Measurements from ENCODE around the gene IRF2.
"Not testable (repeated sequence)": the region's sequence is repeated elsewhere in the genome, so short reads cannot be mapped to it uniquely, and the experiment has no call there.

Gene IRF2

DNA sequence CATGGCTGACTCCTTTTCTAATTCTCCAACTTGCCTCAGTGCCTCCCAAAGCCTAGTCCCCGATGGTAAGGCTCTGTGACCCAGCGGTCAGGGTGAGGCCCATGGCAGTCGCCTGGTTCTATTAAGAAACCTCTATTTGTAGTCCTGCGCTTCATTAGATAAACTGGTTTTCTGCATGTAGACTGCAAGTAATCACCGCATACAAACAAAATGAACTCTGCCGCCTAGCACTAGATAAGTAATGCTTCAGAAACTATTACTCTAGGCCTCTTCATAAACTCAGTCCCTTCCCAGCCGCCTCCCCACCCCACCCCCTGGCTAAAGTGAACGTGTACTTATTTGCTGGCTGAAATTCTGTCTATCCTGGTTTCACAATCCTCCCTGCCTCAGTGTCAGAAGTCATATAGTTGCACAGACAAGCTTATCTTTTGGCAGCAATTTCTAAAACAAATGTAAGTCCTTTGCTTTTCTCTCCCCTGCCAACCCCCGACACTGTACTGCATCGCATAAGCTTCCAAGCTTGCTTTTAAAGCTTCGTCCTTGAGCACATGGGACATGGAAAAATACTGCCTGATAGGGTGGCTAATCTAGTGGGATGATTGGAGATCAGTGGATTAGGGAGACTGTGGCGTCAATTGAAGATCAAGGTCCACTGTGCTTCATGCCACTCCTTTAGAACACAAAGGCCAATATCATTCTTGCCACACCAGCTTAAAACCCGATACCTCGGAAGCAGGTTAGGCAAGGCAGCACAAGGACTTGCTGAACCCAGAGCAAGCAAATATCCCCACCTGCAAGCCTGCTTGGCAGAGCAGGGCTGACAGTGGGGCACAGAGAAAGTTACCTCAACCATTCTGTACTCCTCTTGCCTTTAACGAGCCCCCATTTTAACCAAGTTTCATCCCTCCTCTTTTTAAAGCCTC, 125.8 kb downstream of the IRF2 start:
- DNase-seq (ENCODE audit: low read depth in 2 of 2, low spot score in 1 of 2) = no peak

DNA sequence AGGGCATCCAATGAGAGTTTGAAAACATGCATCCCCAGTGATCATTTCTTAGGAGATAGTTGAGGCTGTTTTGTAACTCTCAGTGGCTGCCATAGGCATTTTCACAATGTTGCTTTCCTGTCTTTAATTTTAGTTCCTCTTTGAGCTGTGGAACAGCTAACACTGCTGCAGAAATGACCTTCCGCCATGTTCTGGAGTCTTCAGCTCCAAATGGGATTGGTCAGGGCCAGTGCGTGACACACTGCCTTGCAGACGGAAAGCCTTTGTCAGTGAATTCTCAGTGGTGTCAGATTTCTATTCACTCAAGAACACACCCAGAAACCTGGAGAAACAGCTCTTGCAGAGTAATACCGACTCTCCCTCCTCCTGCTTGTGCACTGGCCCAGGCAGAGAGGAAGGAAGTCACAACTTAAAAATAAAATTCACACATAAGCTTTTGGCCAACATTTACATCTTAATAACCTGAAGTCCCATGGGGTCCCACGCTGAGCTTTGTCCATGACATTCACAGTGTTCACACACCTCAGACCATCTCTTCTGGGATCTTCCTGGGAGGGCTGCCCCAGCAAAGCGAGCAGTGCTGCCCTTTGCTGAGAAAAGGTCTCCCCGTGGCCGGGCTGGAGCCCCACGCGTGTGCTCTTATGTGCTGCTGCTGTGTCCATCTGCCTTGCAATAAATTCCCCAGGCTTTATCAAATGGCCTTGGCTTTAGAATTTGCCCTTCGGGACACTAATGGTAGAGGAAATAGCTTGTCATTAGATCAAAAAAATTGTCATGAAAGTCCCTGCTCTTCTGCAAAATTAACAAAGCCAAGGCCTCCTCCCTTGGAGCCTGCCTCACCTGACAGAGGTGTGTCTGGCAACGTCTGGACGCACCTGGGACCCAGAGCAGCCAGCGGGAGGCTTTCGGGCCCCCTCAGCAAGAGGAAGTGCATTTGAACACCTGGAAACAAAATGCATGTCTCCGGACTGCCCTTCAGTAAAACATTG, 126.8 kb downstream of the IRF2 start:
- no peak for DNase-seq (ENCODE audit: low read depth in 2 of 2, low spot score in 1 of 2)

DNA sequence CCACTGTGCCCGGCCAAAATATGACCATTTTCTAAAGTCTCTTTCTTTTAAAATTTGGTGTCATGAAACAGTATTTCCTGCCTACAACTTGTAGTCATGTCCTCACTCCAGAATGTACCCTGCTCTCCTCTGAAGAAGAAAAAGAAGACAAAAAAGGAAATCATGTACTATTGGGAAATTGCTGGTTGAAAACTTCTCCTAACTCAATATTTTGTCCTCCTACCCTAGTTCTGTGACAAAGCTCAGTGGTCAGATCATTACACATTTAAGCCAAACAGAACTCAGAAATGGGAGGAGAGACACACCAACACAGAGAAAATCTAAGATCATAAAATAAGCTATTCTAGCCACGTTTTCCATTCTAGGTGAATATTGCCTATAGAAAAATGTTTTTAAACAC, 127.7 kb downstream of the IRF2 start:
- DNase-seq (ENCODE audit: low read depth in 2 of 2, low spot score in 1 of 2) = no peak

DNA sequence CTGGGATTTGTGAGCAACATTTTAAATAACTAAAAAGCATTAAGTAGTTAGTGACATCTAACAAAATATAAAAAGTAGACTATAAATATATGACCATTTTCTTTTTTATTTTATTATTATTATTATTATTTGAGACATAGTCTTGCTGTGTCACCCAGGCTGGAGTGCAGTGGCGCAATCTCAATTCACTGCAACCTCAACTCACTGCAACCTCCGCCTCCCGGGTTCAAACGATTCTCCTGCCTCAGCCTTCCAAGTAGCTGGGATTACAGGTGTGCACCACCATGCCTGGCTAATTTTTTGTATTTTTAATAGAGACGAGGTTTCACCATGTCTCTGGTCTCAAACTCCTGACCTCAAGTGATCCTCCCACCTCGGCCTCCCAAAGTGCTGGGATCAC, 128.1 kb downstream of the IRF2 start:
- not testable (repeated sequence) for DNase-seq (ENCODE audit: low read depth in 2 of 2, low spot score in 1 of 2)

DNA sequence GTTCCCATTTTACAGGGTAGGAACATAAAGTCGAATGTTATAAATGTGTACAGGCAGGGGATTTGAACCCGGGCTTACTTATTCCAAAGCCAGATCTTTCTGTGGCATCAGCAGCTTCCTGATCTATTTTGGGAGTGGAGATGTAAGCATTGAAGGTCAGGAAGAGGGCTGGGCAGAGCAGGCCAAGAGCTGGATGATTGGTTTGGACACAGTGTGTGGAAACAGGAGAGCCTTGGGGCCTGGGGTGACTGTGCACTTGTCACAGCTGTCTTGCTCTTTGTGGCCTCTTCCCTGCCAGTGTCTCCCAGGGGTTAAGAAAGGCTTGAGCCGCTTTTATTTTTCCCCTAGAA, 128.8 kb downstream of the IRF2 start:
- no peak for DNase-seq (ENCODE audit: low read depth in 2 of 2, low spot score in 1 of 2)

DNA sequence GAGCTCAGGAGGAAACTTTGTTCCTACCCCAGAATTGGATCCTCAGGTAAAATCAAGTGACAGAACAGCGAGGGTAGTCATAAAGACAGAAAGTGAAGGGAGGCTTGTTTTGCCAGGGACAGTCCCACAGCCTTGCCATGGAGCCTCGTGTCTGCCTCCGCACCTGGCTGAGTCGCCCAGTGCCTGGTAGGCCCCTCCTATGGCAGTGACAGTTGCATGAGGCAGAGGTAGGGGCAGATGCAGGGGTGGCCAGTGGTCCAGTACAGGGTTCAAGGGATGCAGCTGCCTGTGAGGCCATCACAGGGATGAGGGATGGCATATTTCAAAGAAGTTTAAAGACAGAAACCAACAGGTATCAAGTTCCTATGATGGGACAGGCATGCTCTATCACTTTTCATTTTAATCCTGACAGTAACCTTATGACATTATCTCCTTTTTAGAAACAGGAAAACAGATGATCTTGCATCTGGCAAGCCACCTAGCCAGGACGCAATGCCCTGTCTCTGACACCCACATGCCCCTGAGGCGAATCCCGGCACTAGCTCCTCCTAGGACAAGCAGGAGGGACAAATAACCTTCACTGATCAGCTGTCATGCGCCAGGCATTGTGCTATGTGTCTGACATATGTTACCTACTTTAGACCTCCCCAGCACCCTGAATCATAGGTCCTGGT, 129.3 kb downstream of the IRF2 start:
- no peak for DNase-seq (ENCODE audit: low read depth in 2 of 2, low spot score in 1 of 2)

DNA sequence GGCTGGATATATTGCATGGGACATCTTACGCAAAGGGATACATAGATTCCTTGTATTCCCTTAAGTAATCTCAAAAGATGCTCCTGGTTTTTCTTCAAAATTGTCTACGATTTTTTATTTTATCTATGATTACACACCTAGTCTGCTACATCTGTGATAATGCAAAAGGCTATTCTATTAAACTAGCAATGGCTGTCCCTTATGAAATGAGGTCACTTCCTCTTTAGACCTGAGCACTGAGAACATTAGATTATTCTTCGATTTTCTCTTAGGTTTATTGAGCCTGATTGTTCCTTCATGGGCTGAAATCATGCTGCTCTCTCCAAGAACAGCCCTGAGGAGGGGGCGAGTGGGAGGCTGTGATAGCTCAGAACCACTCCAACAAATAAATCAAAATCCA, 129.9 kb downstream of the IRF2 start:
- no peak for DNase-seq (ENCODE audit: low read depth in 2 of 2, low spot score in 1 of 2)

DNA sequence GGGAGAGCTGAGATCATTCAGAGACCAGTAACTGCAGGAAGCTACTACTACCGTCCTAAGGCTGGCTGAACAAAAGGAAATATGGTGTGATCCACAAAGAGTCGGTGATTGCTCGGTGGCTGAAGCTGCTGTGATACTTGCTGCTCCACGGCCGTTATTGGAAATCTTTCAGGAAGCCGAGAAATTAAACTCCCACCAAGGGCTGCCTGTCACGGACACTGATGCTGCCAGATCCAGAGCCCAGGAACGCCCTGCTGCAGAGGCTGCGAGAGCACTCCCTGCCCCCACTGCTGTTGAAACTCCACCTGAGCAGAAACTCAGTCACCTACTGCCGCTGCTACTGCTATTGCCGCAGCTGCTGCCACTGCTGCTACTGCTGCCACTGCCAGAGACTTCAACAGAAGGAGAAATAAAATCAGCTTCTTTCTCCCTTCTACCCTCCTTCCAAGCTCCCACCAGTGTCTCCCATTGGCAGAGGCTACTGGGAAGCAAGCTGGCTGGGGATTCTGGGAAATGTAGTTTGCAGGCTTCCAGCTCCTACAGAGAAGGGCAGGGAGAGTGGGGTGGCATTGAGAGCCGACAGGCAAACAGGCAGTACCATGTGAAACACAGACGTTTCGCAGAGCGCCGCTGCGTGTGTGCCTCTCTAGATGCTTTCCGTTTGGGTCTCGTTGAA, 130.7 kb downstream of the IRF2 start:
- DNase-seq (ENCODE audit: low read depth in 2 of 2, low spot score in 1 of 2) = no peak

DNA sequence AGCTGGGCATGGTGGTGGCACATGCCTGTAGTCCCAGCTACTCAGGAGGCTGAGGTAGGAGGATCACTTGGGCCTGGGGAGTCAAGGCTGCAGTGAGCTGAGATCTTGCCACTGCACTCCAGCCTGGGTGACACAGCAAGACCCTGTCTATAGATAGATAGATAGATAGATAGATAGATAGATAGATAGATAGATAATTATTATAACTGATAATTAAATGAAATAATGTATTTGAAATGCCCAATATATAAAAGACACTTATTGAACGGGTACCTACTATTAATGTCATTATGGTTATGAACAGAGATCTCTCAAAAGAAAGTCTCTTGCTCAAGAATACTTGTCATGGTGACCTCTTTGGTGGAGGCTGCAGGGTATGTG, 131.5 kb downstream of the IRF2 start:
- DNase-seq (ENCODE audit: low read depth in 2 of 2, low spot score in 1 of 2) = not testable (repeated sequence)

DNA sequence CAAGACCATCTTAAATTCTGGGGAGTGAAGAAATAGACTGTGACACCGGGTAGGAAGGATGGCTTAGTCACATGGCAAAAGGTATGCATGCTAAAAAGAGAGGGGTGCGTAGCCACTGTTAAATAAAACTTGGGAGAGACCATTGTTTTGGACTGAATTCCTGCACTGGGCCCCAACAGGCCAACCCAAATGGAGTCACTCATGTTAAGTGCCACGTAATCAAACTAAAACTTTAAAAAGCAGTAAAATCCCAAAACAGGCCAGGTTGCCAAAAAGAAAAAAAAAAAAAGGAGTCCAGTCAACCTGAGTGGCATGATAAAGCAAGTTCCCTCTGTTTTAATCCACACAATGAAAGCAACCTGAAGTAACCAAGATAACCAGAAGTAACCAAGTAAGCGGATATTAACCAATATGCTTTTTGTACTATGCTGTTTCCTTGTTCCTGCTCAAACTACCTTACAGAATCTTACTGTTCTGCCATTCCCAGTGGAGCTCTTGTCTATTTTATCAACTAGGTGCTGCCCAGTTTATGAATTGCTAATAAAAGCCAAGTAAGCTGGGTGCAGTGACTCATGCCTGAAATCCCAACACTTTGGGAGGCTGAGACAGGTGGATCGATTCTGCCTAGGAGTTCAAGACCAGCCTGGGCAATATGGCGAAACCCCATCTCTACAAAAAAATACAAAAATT, 132.0 kb downstream of the IRF2 start:
- no peak for DNase-seq (ENCODE audit: low read depth in 2 of 2, low spot score in 1 of 2)

DNA sequence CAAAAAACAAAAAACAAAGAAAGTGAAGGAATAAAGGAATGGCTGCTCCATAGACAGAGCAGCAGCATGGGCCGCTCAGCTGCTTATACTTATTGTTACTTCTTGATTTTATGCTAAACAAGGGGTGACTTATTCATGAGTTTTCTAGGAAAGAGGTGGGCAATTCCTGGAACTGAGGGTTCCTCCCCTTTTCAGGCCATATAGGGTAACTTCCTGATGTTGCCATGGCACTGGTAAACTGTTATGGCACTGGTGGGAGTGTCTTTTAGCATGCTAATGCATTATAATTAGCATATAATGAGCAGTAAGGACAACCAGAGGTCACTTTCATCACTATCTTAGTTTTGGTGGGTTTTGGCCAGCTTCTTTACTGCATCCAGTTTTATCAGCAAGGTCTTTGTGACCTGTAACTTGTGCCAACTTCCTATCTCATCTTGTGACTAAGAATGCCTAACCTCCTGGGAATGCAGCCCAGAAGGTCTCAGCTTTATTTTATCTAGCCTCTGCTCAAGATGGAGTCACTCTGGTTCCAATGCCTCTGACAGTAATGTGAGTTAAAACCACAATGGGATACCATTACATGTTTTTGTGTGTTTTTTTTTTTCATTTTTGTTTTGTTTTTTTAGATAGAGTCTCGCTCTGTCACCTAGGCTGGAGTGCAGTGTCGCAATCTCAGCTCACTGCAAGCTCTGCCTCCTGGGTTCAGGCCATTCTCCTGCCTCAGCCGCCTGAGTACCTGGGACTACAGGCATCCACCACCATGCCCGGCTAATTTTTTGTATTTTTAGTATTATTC, 134.8 kb downstream of the IRF2 start:
- not testable (repeated sequence) for DNase-seq (ENCODE audit: low read depth in 2 of 2, low spot score in 1 of 2)

DNA sequence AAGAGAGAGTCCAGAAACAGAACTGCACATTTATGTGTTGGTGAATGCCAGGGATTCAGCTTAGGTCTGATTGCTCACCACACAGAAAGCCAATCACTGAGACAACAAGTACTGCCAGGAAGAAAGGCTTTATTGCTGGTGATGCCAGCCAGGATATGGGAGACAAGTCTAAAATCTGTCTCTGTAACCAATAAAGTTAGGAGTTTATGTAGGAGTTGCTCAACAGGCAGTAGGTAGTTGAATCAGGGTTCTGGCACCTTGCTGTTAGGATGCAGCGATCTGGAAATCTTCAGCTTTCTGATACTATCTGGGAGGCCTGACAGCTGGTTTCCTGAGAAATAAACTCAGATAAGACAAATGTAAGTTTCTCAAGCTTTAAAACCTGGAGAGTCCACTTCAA, 136.4 kb downstream of the IRF2 start:
- DNase-seq (ENCODE audit: low read depth in 2 of 2, low spot score in 1 of 2) = no peak
